ENCODE data around the gene PAOX. TPM values are rescaled to one million over a fixed set of nuclear protein-coding genes. Genes with fewer than 3 reads are reported as not detected.
A peak's percentile ranks its signal among the peaks of the same experiment; 100 is the strongest.

The PAOX gene
- polyA plus RNA-seq, 2 of the 4 experiments (the other 2 are of a cell fraction) = 1.6 to 2.3 TPM

DNA sequence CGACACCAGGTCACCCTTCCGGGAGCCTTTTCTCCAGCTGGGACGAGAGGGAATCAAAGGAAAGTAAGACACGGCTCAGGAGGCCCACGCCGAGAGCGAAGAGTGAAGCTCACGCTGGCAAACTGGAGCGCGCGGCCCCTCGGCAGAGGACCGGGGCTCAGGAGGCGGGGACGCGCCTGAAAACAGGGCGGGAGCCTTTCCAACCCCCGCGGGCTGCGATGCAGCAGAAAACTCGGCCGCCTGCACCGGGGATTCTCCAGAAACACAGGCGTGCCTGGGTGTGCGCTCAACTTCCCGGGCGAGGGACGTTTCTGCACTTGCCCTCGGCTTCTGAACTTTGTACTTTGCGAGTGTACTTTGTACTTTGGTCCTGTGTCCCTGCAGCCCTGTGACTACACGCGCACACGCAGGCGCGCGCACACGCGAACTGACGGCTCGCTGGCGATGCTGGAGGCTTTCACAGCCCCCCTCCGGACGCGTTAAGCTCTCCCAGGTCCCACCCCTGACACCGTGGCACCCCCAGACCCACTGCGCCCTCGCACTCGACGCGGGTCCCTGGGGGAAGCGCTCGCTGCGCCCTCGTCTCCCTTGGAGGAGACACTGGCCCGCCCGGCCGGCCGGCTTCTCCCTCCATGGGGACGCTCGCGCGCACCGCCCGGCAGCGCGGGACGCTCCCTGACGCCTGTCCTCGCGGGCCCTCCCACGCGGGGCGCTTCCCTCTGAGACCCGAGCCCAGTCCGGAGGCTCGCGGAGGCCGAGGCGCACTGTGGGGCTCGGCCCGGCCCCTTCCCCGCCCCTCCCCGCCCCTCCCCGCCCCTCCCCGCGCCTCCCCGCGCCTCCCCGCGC lies 588 bp upstream of the PAOX start (continued):
- TF ChIP-seq JUN (IDR thresholded peaks at IDR 0.05) (peak in 1 of 2 experiments; percentile 7; a peak in 2 of 5 replicates), RARB (CRISPR knock-in tag; IDR thresholded peaks at IDR 0.05) (no peak), HEYL (CRISPR knock-in tag; IDR thresholded peaks at IDR 0.05) (no peak), BHLHE40 (IDR thresholded peaks at IDR 0.05; ENCODE audit: low read depth, low read length) (no peak), SMC3 (IDR thresholded peaks at IDR 0.05) (no peak), HOXA7 (CRISPR knock-in tag; IDR thresholded peaks at IDR 0.05) (no peak), CHD4 (IDR thresholded peaks at IDR 0.05; ENCODE audit: borderline replicate concordance) (no peak), NPAS2 (CRISPR knock-in tag; IDR thresholded peaks at IDR 0.05; ENCODE audit: borderline replicate concordance) (no peak), PHF8 (IDR thresholded peaks at IDR 0.05; ENCODE audit: borderline replicate concordance, low read depth) (peak; percentile 39; the same call in 1 of the 2 replicates), RCOR1 (IDR thresholded peaks at IDR 0.05; ENCODE audit: low read depth, low read length) (no peak)
- TF ChIP-seq, protein P1, sequence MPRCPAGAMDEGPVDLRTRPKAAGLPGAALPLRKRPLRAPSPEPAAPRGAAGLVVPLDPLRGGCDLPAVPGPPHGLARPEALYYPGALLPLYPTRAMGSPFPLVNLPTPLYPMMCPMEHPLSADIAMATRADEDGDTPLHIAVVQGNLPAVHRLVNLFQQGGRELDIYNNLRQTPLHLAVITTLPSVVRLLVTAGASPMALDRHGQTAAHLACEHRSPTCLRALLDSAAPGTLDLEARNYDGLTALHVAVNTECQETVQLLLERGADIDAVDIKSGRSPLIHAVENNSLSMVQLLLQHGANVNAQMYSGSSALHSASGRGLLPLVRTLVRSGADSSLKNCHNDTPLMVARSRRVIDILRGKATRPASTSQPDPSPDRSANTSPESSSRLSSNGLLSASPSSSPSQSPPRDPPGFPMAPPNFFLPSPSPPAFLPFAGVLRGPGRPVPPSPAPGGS (IDR thresholded peaks at IDR 0.05) = no peak
- TF ChIP-seq, protein P2, sequence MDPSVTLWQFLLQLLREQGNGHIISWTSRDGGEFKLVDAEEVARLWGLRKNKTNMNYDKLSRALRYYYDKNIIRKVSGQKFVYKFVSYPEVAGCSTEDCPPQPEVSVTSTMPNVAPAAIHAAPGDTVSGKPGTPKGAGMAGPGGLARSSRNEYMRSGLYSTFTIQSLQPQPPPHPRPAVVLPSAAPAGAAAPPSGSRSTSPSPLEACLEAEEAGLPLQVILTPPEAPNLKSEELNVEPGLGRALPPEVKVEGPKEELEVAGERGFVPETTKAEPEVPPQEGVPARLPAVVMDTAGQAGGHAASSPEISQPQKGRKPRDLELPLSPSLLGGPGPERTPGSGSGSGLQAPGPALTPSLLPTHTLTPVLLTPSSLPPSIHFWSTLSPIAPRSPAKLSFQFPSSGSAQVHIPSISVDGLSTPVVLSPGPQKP (IDR thresholded peaks at IDR 0.05; ENCODE audit: low read depth, low read length) = no peak
- TF ChIP-seq, protein P3, sequence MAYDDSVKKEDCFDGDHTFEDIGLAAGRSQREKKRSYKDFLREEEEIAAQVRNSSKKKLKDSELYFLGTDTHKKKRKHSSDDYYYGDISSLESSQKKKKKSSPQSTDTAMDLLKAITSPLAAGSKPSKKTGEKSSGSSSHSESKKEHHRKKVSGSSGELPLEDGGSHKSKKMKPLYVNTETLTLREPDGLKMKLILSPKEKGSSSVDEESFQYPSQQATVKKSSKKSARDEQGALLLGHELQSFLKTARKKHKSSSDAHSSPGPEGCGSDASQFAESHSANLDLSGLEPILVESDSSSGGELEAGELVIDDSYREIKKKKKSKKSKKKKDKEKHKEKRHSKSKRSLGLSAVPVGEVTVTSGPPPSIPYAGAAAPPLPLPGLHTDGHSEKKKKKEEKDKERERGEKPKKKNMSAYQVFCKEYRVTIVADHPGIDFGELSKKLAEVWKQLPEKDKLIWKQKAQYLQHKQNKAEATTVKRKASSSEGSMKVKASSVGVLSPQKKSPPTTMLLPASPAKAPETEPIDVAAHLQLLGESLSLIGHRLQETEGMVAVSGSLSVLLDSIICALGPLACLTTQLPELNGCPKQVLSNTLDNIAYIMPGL (CRISPR knock-in tag; IDR thresholded peaks at IDR 0.05; ENCODE audit: borderline replicate concordance) = no peak
- TF ChIP-seq, protein P4, sequence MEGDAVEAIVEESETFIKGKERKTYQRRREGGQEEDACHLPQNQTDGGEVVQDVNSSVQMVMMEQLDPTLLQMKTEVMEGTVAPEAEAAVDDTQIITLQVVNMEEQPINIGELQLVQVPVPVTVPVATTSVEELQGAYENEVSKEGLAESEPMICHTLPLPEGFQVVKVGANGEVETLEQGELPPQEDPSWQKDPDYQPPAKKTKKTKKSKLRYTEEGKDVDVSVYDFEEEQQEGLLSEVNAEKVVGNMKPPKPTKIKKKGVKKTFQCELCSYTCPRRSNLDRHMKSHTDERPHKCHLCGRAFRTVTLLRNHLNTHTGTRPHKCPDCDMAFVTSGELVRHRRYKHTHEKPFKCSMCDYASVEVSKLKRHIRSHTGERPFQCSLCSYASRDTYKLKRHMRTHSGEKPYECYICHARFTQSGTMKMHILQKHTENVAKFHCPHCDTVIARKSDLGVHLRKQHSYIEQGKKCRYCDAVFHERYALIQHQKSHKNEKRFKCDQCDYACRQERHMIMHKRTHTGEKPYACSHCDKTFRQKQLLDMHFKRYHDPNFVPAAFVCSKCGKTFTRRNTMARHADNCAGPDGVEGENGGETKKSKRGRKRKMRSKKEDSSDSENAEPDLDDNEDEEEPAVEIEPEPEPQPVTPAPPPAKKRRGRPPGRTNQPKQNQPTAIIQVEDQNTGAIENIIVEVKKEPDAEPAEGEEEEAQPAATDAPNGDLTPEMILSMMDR (IDR thresholded peaks at IDR 0.05) = no peak

DNA sequence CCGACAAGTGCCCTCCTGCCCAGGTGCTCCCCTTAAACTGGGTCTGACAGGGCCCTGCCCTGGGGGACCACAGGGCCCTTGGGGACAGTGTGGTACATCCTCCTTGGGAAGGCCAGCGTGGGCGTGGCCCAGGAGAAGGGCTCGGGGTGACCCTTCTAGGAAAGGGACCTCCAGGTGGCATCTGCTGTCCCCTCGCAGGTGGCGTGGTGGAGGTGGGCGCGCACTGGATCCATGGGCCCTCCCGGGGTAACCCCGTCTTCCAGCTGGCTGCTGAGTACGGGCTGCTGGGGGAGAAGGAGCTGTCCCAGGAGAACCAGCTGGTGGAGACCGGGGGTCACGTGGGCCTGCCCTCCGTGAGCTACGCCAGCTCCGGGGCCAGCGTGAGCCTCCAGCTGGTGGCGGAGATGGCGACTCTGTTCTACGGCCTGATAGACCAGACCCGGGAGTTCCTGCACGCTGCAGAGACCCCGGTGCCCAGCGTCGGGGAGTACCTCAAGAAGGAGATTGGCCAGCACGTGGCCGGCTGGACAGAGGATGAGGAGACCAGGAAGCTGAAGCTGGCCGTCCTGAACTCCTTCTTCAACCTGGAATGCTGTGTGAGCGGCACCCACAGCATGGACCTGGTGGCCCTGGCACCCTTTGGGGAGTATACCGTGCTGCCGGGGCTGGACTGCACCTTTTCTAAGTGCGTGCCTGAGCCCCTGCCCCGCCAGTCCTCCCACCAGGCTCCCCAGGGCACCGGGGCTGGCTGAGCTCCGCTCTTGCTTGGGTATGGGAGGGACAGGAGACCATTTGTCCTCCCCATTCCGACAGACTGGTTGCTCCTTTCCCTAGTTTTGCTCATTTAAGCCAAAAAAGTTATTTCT lies 972 bp downstream of the PAOX start:
- ChIA-PET POLR2A (no interaction called here), CTCF (interaction anchor here (1.0 kb wide), 2 partner anchors 50 to 66 kb away, joined by 3 to 5 read pairs; no protein-coding TSS in a partner anchor)
- WGBS (ENCODE audit: missing lambda C conversion rate) = 96% methylated on average over 32 of the region's 36 CpGs
- DNase-seq (ENCODE audit: low read depth in 1 of 2, low spot score in 1 of 2) (no peak), ATAC-seq (no peak), FAIRE-seq (no peak)
- Histone ChIP-seq H3K9me3 (no peaks in the 10 kb centered on the region), H3K27ac (peak overlapping the region in 1 of 2 experiments; percentile 87; a peak in 4 of 6 replicates), H3K4me2 (peak overlapping the region; percentile 92), H3K4me3 (peak overlapping the region; percentile 70), H3K4me1 (peaks cover 5% of the 10 kb centered on the region; the same call in 1 of the 3 replicates)
- no peak for TF ChIP-seq JUN (IDR thresholded peaks at IDR 0.05)
- TF ChIP-seq HDAC2 (IDR thresholded peaks at IDR 0.05) = no peak
- TF ChIP-seq SREBF2 (IDR thresholded peaks at IDR 0.05) = no peak
- no peak for TF ChIP-seq KDM1A (IDR thresholded peaks at IDR 0.05; ENCODE audit: low read depth)

All from A549 (cell line).